ENCODE measurements around the gene MFSD8.
"Not testable (repeated sequence)": the region's sequence is repeated elsewhere in the genome, so short reads cannot be mapped to it uniquely, and the experiment has no call there.

Gene MFSD8

DNA sequence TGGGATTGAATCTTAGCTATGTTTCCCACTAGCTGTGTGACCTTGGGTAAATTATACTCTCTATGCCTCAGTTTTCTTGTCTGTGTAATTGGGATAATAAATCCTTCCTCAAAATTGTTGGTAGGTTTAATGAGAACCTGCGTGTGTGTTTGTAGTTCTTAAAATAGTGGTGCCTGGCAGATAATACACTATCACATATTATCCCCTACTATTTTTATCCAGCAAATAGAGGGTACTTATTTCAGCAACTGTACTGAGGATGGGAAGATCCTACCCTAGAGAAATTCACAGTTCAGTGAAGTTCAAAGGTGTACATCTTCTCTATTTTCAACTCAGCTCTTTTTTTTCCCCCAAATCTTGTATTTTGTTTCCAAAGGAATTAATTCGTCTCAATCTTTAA lies 17.5 kb upstream of the MFSD8 start:
- H3K36me3 ChIP-seq (replicated peaks; ENCODE audit: low read depth, low read length): peaks cover 22% of the 10 kb centered on the region
- no peak overlapping the region for H2AFZ ChIP-seq (ENCODE audit: low read depth, low read length)
- H3K4me1 ChIP-seq (ENCODE audit: low read length): no peaks in the 10 kb centered on the region
- no peaks in the 10 kb centered on the region for H3K79me2 ChIP-seq (ENCODE audit: low read length)
- no peak overlapping the region for H3K4me2 ChIP-seq (ENCODE audit: low read length)
- H3K27me3 ChIP-seq (ENCODE audit: low read depth, low read length): no peaks in the 10 kb centered on the region
- H3K9ac ChIP-seq (ENCODE audit: low read length): no peak overlapping the region
- no peaks in the 10 kb centered on the region for H3K9me3 ChIP-seq (ENCODE audit: insufficient read depth, low read length)
- no peak overlapping the region for H3K4me3 ChIP-seq (ENCODE audit: low read length)
- H4K20me1 ChIP-seq (ENCODE audit: insufficient read depth, low read length): no peaks in the 10 kb centered on the region
- TF ChIP-seq, protein P1, sequence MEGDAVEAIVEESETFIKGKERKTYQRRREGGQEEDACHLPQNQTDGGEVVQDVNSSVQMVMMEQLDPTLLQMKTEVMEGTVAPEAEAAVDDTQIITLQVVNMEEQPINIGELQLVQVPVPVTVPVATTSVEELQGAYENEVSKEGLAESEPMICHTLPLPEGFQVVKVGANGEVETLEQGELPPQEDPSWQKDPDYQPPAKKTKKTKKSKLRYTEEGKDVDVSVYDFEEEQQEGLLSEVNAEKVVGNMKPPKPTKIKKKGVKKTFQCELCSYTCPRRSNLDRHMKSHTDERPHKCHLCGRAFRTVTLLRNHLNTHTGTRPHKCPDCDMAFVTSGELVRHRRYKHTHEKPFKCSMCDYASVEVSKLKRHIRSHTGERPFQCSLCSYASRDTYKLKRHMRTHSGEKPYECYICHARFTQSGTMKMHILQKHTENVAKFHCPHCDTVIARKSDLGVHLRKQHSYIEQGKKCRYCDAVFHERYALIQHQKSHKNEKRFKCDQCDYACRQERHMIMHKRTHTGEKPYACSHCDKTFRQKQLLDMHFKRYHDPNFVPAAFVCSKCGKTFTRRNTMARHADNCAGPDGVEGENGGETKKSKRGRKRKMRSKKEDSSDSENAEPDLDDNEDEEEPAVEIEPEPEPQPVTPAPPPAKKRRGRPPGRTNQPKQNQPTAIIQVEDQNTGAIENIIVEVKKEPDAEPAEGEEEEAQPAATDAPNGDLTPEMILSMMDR (IDR thresholded peaks at IDR 0.05; ENCODE audit: low read depth, low read length): no peak
- no peak for TF ChIP-seq EZH2phosphoT487 (IDR thresholded peaks at IDR 0.05; ENCODE audit: low read depth)
- H3K27ac ChIP-seq (ENCODE audit: low read length): no peak overlapping the region

DNA sequence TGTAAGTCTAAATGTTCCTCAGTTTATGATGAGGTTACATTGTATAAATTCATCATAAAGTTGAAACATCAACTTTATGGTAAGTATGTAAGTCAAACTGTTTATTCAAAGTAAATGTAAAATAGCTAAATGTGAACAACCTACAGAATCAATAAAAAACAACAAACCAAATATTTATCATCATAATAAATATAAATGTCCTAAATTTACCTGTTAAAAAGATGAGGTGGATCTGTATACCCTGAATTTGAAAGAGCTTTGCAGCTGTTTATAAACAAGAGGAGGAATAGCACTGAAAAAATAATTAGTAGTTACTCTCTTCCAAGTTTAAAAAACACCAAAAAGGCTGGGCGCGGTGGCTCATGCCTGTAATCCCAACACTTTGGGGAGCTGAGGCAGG lies 14.0 kb upstream of the MFSD8 start:
- Histone ChIP-seq H3K36me3 (replicated peaks; ENCODE audit: low read depth, low read length) (peaks cover 7% of the 10 kb centered on the region), H3K9me3 (ENCODE audit: insufficient read depth, low read length) (no peaks in the 10 kb centered on the region), H3K4me3 (ENCODE audit: low read length) (no peak overlapping the region), H3K9ac (ENCODE audit: low read length) (no peak overlapping the region), H3K4me1 (ENCODE audit: low read length) (no peaks in the 10 kb centered on the region), H2AFZ (ENCODE audit: low read depth, low read length) (no peak overlapping the region), H3K4me2 (ENCODE audit: low read length) (no peak overlapping the region), H3K27me3 (ENCODE audit: low read depth, low read length) (no peaks in the 10 kb centered on the region), H3K27ac (ENCODE audit: low read length) (no peak overlapping the region), H3K79me2 (ENCODE audit: low read length) (no peaks in the 10 kb centered on the region; the same call in 1 of the 2 replicates), H4K20me1 (ENCODE audit: insufficient read depth, low read length) (no peaks in the 10 kb centered on the region)
- TF ChIP-seq, protein P1 (IDR thresholded peaks at IDR 0.05; ENCODE audit: low read depth, low read length): no peak
- TF ChIP-seq EZH2phosphoT487 (IDR thresholded peaks at IDR 0.05; ENCODE audit: low read depth): no peak

DNA sequence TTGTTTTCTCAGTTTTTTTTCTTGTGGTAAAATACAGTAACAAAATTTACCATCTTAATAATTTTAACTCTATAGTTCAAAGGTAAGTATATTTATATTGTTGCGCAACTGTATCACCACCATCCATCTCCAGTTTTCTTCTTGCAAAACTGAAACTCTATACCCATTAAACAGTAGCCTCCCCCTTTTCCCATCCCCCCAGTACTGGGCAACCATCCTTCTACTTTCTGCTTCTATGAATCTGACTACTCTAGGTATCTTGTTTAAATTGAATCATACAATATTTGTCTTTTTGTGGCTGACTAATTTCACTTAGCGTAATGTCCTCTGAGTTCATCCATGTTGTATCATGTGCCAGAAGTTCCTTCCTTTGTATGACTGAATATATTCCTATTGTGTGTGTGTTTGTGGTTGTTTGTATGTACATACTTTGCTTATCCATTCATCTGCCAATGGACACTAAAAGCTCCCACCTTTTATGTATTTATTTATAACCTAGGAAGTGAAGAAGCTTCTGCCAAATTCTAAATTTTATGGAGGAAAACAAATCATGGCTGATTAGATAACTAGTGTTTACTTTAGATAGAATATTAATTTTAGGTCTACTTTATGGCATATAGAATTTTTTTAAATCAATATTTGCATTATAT lies 10.3 kb upstream of the MFSD8 start:
- no peaks in the 10 kb centered on the region for H3K9me3 ChIP-seq (ENCODE audit: insufficient read depth, low read length)
- H3K36me3 ChIP-seq (replicated peaks; ENCODE audit: low read depth, low read length): peaks cover 12% of the 10 kb centered on the region
- no peak overlapping the region for H3K4me2 ChIP-seq (ENCODE audit: low read length)
- no peaks in the 10 kb centered on the region for H3K27me3 ChIP-seq (ENCODE audit: low read depth, low read length)
- peaks cover 13% of the 10 kb centered on the region for H3K79me2 ChIP-seq (ENCODE audit: low read length)
- no peak overlapping the region for H2AFZ ChIP-seq (ENCODE audit: low read depth, low read length)
- no peak overlapping the region for H3K9ac ChIP-seq (ENCODE audit: low read length)
- TF ChIP-seq EZH2phosphoT487 (IDR thresholded peaks at IDR 0.05; ENCODE audit: low read depth): no peak
- TF ChIP-seq, protein P1 (IDR thresholded peaks at IDR 0.05; ENCODE audit: low read depth, low read length): no peak
- no peak overlapping the region for H3K4me3 ChIP-seq (ENCODE audit: low read length)
- H3K4me1 ChIP-seq (ENCODE audit: low read length): no peaks in the 10 kb centered on the region
- no peak overlapping the region for H3K27ac ChIP-seq (ENCODE audit: low read length)
- H4K20me1 ChIP-seq (ENCODE audit: insufficient read depth, low read length): no peaks in the 10 kb centered on the region

DNA sequence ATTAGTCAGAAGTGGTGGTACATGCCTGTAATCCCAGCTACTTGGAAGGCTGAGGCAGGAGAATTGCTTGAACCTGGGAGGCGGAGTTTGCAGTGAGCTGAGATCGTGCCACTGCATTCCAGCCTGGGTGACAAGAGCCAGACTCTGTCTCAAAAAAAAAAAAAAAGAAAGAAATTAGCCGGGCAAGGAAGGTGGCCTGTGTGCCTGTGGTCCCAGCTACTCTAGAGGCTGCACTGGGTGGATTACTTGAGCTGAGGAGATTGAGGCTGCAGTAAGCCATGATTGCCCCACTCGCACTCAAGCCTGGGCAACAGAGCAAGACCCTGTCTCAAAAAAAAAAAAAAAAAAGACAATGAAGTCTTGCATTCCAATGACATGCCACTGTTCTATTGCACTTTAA lies 6.0 kb upstream of the MFSD8 start:
- H3K79me2 ChIP-seq (ENCODE audit: low read length): peaks cover 47% of the 10 kb centered on the region
- H3K4me1 ChIP-seq (ENCODE audit: low read length); H3K9me3 ChIP-seq (ENCODE audit: insufficient read depth, low read length); H3K4me3 ChIP-seq (ENCODE audit: low read length); H3K27me3 ChIP-seq (ENCODE audit: low read depth, low read length); H3K27ac ChIP-seq (ENCODE audit: low read length); H4K20me1 ChIP-seq (ENCODE audit: insufficient read depth, low read length); H3K36me3 ChIP-seq (replicated peaks; ENCODE audit: low read depth, low read length); H3K9ac ChIP-seq (ENCODE audit: low read length); H2AFZ ChIP-seq (ENCODE audit: low read depth, low read length); H3K4me2 ChIP-seq (ENCODE audit: low read length): not testable (repeated sequence)
